ENCODE measurements around the gene COX7A2. TPM values are rescaled to one million over a fixed set of nuclear protein-coding genes. Genes with fewer than 3 reads are reported as not detected.

COX7A2 gene, protein sequence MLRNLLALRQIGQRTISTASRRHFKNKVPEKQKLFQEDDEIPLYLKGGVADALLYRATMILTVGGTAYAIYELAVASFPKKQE
- total RNA-seq = 322 and 342 TPM in 2 replicates

DNA sequence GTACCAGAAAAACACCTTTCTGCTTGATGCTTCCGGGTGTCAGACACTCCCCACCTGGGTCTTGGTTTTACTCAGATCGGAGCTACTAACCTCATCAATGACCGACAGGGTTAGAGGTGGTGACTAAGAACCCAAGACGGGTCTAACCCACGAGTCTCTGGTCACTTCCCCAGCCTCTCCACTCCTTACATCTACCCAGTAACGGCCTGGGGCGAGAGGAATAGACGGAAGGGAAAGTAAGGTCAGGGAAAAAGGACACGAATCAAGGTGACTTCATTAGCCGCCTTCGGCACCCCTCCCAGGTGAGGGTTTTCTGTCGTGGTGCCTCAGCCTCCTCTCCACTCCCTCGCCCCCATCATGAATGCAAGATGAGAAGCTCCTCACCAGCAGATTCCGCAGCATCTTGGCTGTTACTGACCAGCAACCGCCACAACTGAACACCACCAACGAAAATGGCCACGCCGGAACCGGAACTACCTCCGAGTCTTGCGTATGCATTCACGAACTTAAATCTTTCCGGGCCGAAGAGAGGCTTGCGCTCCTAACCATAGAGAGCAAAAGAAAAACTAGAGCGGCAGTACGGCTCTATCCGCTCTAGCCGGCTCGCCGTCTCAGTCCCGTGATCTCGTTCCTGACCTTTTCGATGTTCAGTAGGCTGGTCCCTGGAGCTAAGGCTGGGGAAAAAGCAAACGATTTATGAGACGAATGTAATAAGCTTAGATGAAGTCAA lies at the start of gene COX7A2:
TSS of gene COX7A2 (minus strand) at position 469 of the 730 bp plus-strand sequence. CDS start at position 402, 67 bp downstream.
- TF ChIP-seq, protein P1, sequence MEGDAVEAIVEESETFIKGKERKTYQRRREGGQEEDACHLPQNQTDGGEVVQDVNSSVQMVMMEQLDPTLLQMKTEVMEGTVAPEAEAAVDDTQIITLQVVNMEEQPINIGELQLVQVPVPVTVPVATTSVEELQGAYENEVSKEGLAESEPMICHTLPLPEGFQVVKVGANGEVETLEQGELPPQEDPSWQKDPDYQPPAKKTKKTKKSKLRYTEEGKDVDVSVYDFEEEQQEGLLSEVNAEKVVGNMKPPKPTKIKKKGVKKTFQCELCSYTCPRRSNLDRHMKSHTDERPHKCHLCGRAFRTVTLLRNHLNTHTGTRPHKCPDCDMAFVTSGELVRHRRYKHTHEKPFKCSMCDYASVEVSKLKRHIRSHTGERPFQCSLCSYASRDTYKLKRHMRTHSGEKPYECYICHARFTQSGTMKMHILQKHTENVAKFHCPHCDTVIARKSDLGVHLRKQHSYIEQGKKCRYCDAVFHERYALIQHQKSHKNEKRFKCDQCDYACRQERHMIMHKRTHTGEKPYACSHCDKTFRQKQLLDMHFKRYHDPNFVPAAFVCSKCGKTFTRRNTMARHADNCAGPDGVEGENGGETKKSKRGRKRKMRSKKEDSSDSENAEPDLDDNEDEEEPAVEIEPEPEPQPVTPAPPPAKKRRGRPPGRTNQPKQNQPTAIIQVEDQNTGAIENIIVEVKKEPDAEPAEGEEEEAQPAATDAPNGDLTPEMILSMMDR (conservative IDR thresholded peaks at IDR 0.05; ENCODE audit: low read depth, low read length) = no peak
- H3K4me3 ChIP-seq (ENCODE audit: low read depth, low read length) = peak within 1 kb of the TSS; percentile 87
- peak; percentile 88 for DNase-seq (ENCODE audit: low read depth)

DNA sequence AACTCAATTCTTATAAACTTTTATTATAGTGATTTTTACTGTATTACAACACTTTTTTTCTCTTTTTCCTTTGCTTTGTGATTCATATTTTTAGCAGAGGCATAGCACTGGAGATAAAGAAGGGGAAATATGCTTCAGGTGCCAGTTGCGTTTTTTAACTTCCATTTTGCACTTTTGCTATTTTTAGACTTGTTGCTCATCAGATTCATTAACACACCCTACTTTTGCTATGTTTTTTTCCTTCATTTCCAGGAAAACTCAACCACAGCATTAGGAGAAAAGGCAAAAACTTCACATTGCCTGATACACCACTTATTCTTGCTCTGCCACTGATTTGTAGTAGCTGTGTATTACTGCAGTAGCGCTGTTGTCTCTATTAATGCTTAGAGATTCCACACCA lies 49.0 kb upstream of the COX7A2 start:
- H3K4me3 ChIP-seq (ENCODE audit: low read depth, low read length) = no peak overlapping the region
- TF ChIP-seq, protein P1 (conservative IDR thresholded peaks at IDR 0.05; ENCODE audit: low read depth, low read length) = no peak
- DNase-seq (ENCODE audit: low read depth) = no peak

DNA sequence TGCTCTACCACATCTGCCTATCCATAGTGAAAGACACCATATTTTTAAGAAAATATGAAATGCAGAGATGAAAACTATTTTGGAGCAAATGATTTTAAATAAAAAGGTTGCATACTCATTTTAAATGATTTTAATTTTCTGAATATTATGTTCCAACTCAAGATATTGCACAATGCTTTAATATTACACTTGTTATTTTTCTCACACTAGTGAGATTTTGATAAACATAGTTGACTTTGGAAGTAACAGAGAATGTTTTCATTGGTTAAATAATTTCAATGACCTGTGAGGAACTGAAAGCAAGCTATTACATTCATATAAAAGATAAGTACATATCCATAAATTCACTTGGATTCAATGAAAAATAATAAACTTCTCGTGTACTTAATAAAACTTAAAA lies 48.1 kb upstream of the COX7A2 start:
- no peak for DNase-seq (ENCODE audit: low read depth)
- TF ChIP-seq, protein P1 (conservative IDR thresholded peaks at IDR 0.05; ENCODE audit: low read depth, low read length) = no peak
- H3K4me3 ChIP-seq (ENCODE audit: low read depth, low read length) = no peak overlapping the region

DNA sequence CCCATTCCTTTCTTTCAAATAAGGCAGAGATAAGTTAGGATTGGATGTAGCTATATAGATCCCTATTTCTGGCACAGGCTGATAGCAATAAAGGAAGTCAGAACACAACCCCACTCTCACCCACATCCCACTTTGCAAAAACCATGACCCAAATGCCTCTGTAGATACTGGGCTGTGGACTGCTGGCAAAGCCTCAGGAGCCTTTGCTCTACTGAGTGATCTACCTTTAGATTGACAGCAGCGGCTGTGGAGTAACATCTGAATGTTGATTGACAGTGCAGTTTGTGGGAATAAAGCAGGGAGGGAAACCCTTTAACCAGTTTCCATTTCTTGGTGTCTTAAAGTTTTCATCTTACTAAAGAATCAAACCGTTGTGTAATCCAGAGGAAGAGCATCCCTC lies 47.7 kb upstream of the COX7A2 start:
- DNase-seq (ENCODE audit: low read depth) = no peak
- H3K4me3 ChIP-seq (ENCODE audit: low read depth, low read length) = no peak overlapping the region
- TF ChIP-seq, protein P1 (conservative IDR thresholded peaks at IDR 0.05; ENCODE audit: low read depth, low read length) = no peak

DNA sequence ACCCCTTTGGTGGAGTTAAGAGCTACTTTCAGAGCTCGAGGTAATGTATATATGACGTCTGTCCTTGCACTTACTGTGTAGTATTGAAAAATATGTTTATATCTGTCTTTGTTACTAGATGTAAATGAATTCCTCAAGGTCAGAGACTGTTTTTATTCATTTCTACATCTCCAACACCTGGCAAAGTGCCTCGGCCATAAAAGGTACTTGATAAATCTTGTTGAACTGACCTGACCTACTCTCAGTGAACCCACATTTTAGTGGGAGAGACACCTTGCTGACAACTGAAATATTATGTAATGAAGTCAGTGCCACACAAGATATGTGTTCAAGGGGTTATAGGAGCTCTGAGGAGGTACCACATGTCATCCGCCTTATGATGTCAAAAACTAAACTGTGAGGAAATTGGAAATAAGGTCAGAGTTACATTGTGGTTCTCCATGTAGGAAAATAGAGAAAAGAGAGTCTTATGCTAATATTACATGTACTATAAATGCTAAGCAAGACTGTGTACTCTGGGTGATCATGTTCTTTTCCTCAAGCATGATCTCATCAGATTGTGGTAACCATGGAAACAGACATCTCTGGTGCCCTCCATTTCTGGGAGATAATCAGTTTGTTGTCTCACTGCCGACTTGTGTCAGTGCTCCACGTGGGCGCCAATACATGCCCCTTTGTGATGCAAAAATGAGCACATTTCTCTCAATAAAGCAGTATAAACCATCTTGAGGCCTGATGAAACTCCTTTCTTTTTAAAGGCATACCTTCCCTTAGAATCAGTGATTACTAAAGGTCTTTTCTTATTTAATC lies 46.7 kb upstream of the COX7A2 start:
- TF ChIP-seq, protein P1 (conservative IDR thresholded peaks at IDR 0.05; ENCODE audit: low read depth, low read length) = no peak
- no peak overlapping the region for H3K4me3 ChIP-seq (ENCODE audit: low read depth, low read length)
- no peak for DNase-seq (ENCODE audit: low read depth)

DNA sequence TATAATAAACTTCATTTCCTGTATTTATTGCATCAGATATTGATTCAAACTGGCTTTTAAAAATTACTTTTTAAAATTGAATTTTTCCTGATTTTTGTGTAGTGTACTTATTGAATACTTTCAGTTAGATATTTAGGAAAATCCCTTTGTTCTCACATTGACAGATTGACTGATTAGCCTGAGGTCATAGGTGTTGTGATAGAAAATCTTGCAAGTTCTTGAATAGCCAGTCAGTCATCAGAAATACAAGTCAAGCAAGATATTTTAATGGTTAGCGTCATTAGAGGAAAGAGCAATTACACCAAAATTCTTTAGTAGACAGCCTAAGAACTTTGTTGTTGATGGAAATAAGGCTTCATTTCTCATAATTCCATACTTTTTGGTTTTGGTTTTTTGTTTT lies 44.4 kb upstream of the COX7A2 start:
- H3K4me3 ChIP-seq (ENCODE audit: low read depth, low read length) = no peak overlapping the region
- no peak for DNase-seq (ENCODE audit: low read depth)
- TF ChIP-seq, protein P1 (conservative IDR thresholded peaks at IDR 0.05; ENCODE audit: low read depth, low read length) = no peak
